PC-9 (cell line): ENCODE results near the gene UBE3C.

Source experiments
- EZH2 ChIP-seq: fragments of 200-600 bp; sonication (generic); IDR thresholded peaks from 2 replicates; pipeline ENCODE4 v1.8.0; 2017; ENCODE audit warnings: antibody characterized with exemption, low read depth
- TF ChIP-seq, protein P1 (sequence below): fragments of 200-600 bp; sonication (generic); conservative IDR thresholded peaks from 2 replicates; pipeline ENCODE4 v1.6.1; 2017; ENCODE audit warnings: mixed run types, antibody characterized with exemption, mild to moderate bottlenecking, moderate library complexity

DNA sequence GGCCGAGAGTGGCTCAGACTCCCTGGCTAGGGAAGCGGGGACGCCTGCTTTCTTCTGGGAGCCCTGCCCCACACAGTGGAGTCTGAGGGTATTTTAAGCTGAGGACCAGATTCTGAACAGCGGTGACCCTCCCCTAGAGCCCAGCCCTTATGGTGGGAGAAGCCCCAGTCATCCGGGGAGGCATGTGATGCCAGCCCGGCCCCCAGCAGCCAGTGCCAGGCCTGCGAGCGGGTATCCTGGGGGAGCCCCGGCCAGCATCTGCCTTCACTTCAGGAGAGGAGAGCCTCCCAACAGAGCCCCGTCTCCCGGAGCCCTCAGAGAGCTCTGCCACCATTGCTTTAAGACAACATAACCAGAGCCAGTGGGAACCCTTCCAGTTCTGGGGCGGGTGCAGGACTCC is 156.6 kb downstream of the UBE3C start:
- TF ChIP-seq, protein P1, sequence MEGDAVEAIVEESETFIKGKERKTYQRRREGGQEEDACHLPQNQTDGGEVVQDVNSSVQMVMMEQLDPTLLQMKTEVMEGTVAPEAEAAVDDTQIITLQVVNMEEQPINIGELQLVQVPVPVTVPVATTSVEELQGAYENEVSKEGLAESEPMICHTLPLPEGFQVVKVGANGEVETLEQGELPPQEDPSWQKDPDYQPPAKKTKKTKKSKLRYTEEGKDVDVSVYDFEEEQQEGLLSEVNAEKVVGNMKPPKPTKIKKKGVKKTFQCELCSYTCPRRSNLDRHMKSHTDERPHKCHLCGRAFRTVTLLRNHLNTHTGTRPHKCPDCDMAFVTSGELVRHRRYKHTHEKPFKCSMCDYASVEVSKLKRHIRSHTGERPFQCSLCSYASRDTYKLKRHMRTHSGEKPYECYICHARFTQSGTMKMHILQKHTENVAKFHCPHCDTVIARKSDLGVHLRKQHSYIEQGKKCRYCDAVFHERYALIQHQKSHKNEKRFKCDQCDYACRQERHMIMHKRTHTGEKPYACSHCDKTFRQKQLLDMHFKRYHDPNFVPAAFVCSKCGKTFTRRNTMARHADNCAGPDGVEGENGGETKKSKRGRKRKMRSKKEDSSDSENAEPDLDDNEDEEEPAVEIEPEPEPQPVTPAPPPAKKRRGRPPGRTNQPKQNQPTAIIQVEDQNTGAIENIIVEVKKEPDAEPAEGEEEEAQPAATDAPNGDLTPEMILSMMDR = no peak
- no peak for TF ChIP-seq EZH2
